Suprapubic skin (tissue), 4 donors: ENCODE data around the gene DPP10. TPM values are rescaled to one million over a fixed set of nuclear protein-coding genes. Genes with fewer than 3 reads are reported as not detected.

Experiments used
- DNase-seq, 2 donors: peaks; one replicate each; pipeline ENCODE4 v3.0.0-alpha.2; 2019; ENCODE audit warnings: low spot score in 2 of 2
- H3K27ac ChIP-seq: fragments of 200-600 bp; sonication (generic); one replicate; pipeline ENCODE4 v1.5.1; 2019
- H3K27me3 ChIP-seq: fragments of 200-600 bp; sonication (generic); one replicate; pipeline ENCODE4 v1.5.1; 2019
- H3K36me3 ChIP-seq: fragments of 200-600 bp; sonication (generic); one replicate; pipeline ENCODE4 v1.5.1; 2019
- H3K4me1 ChIP-seq: fragments of 200-600 bp; sonication (generic); one replicate; pipeline ENCODE4 v1.5.1; 2019
- H3K4me3 ChIP-seq: fragments of 200-600 bp; sonication (generic); one replicate; pipeline ENCODE4 v1.5.1; 2019; ENCODE audit warnings: mild to moderate bottlenecking
- H3K9me3 ChIP-seq: fragments of 200-600 bp; sonication (generic); one replicate; pipeline ENCODE4 v1.5.1; 2019
- CTCF ChIP-seq, 2 donors: fragments of 200-600 bp in 1 of 2; fragments of 450-650 bp in 1 of 2; sonication (generic) in 1 of 2; IDR thresholded peaks; one replicate each; pipeline ENCODE4 v1.5.1; 2016 to 2019; ENCODE audit warnings: antibody characterized with exemption in 2 of 2, mild to moderate bottlenecking in 1 of 2, moderate library complexity in 1 of 2
- EP300 ChIP-seq: sonication (generic); formaldehyde crosslinking; IDR thresholded peaks from one replicate; pipeline ENCODE4 v1.6.1; 2017; ENCODE audit warnings: antibody characterized with exemption
- POLR2A ChIP-seq, 2 donors: fragments of 450-650 bp; IDR thresholded peaks; one replicate each; pipeline ENCODE4 v1.6.1; 2017; ENCODE audit warnings: antibody characterized with exemption in 2 of 2, mild to moderate bottlenecking in 2 of 2, moderate library complexity in 2 of 2
- POLR2AphosphoS5 ChIP-seq, 3 donors: sonication (generic); formaldehyde crosslinking; IDR thresholded peaks; one replicate each; pipeline ENCODE4 v1.6.1; 2017; ENCODE audit warnings: antibody characterized with exemption in 3 of 3
- WGBS: methylation state at CpG from one replicate; pipeline ENCODE4 v1.1.5; 2018; 5-methylcytosine and 5-hydroxymethylcytosine counted together
- total RNA-seq, 4 donors: library from RNA; depleted of rRNA; stranded (reverse); fragments of >200 nt; gene quantifications; one replicate each; pipeline ENCODE4 v1.1.0, GENCODE V29; 2016

DPP10 gene
- total RNA-seq, 4 donors from 2014 or later: 0.68 to 1.4 TPM; not detected in 2

GRCh38 chr2:115738111-115738510 lies 1295.7 kb downstream of the DPP10 start:
- H3K4me3 ChIP-seq: no peak overlapping the region
- H3K9me3 ChIP-seq: peaks cover 3% of the 10 kb centered on the region
- H3K27me3 ChIP-seq: no peaks in the 10 kb centered on the region
- 93% methylated on average over 5 of the region's 5 CpGs for WGBS
- no peaks in the 10 kb centered on the region for H3K4me1 ChIP-seq
- no peaks in the 10 kb centered on the region for H3K36me3 ChIP-seq
- DNase-seq: no peak
- no peak for TF ChIP-seq POLR2AphosphoS5 (IDR thresholded peaks at IDR 0.05)
- no peak overlapping the region for H3K27ac ChIP-seq

- H3K9me3 ChIP-seq: peaks cover 3% of the 10 kb centered on the region
- TF ChIP-seq EP300 (no peak), POLR2A (IDR thresholded peaks at IDR 0.05) (no peak), POLR2AphosphoS5 (IDR thresholded peaks at IDR 0.05) (no peak), CTCF (IDR thresholded peaks at IDR 0.05) (no peak)
- no peaks in the 10 kb centered on the region for H3K36me3 ChIP-seq
- 83% methylated on average over 4 of the region's 4 CpGs for WGBS
- H3K27ac ChIP-seq: no peak overlapping the region
- no peak for DNase-seq
- no peaks in the 10 kb centered on the region for H3K27me3 ChIP-seq
- H3K4me1 ChIP-seq: no peaks in the 10 kb centered on the region
- no peak overlapping the region for H3K4me3 ChIP-seq
These were observed 1297.1 kb downstream of the DPP10 start for GRCh38 chr2:115739574-115739973.

- Histone ChIP-seq H3K4me1 (no peaks in the 10 kb centered on the region), H3K27ac (no peak overlapping the region), H3K36me3 (no peaks in the 10 kb centered on the region), H3K4me3 (no peak overlapping the region), H3K27me3 (no peaks in the 10 kb centered on the region), H3K9me3 (peaks cover 8% of the 10 kb centered on the region)
- WGBS: 41% methylated on average over 1 of the region's 1 CpG
- TF ChIP-seq EP300 (no peak), POLR2A (IDR thresholded peaks at IDR 0.05) (no peak), CTCF (IDR thresholded peaks at IDR 0.05) (no peak), POLR2AphosphoS5 (IDR thresholded peaks at IDR 0.05) (no peak)
- no peak for DNase-seq
These were observed 1303.7 kb downstream of the DPP10 start for GRCh38 chr2:115746151-115746550.

- H3K27me3 ChIP-seq: no peaks in the 10 kb centered on the region
- no peaks in the 10 kb centered on the region for H3K9me3 ChIP-seq
- H3K4me3 ChIP-seq: no peak overlapping the region
- no peak for DNase-seq
- no peak overlapping the region for H3K27ac ChIP-seq
- H3K36me3 ChIP-seq: no peaks in the 10 kb centered on the region
- H3K4me1 ChIP-seq: no peaks in the 10 kb centered on the region
- 64% methylated on average over 4 of the region's 4 CpGs for WGBS
- TF ChIP-seq POLR2A (IDR thresholded peaks at IDR 0.05) (no peak), EP300 (no peak), CTCF (IDR thresholded peaks at IDR 0.05) (no peak), POLR2AphosphoS5 (IDR thresholded peaks at IDR 0.05) (no peak)
These were observed 1314.8 kb downstream of the DPP10 start for GRCh38 chr2:115757286-115757685.

GRCh38 chr2:115763601-115764000 lies 1321.2 kb downstream of the DPP10 start:
- Histone ChIP-seq H3K27ac (no peak overlapping the region), H3K4me3 (no peak overlapping the region), H3K9me3 (no peaks in the 10 kb centered on the region), H3K36me3 (no peaks in the 10 kb centered on the region), H3K27me3 (no peaks in the 10 kb centered on the region), H3K4me1 (no peaks in the 10 kb centered on the region)
- WGBS: 56% methylated on average over 1 of the region's 1 CpG
- no peak for DNase-seq
- TF ChIP-seq CTCF (IDR thresholded peaks at IDR 0.05) (no peak), POLR2AphosphoS5 (IDR thresholded peaks at IDR 0.05) (no peak), POLR2A (IDR thresholded peaks at IDR 0.05) (no peak), EP300 (no peak)

- no peaks in the 10 kb centered on the region for H3K9me3 ChIP-seq
- H3K4me1 ChIP-seq: no peaks in the 10 kb centered on the region
- H3K4me3 ChIP-seq: no peak overlapping the region
- 73% methylated on average over 3 of the region's 3 CpGs for WGBS
- H3K27me3 ChIP-seq: no peaks in the 10 kb centered on the region
- H3K36me3 ChIP-seq: no peaks in the 10 kb centered on the region
- no peak overlapping the region for H3K27ac ChIP-seq
- no peak for TF ChIP-seq POLR2A (IDR thresholded peaks at IDR 0.05)
- TF ChIP-seq POLR2AphosphoS5 (IDR thresholded peaks at IDR 0.05): no peak
- no peak for TF ChIP-seq EP300
- TF ChIP-seq CTCF (IDR thresholded peaks at IDR 0.05): no peak
- DNase-seq: no peak
These were observed 1329.1 kb downstream of the DPP10 start for GRCh38 chr2:115771516-115771915.
